Left ventricle myocardium inferior (tissue), 1 donor: ENCODE measurements around the gene RND1. TPM values are rescaled to one million over a fixed set of nuclear protein-coding genes. Genes with fewer than 3 reads are reported as not detected.

Experiments used
- DNase-seq: peaks from one replicate; pipeline ENCODE4 v3.0.0-alpha.2; 2020
- H3K27ac ChIP-seq: fragments of 200-600 bp; replicated peaks from 2 replicates; pipeline ENCODE4 v1.8.0; 2021
- H3K27me3 ChIP-seq: fragments of 200-600 bp; 2 replicates; pipeline ENCODE4 v1.8.0; 2021; ENCODE audit warnings: low read depth
- H3K36me3 ChIP-seq: fragments of 200-600 bp; 2 replicates; pipeline ENCODE4 v1.8.0; 2021
- H3K4me1 ChIP-seq: fragments of 200-600 bp; 2 replicates; pipeline ENCODE4 v1.8.0; 2021
- H3K4me3 ChIP-seq: fragments of 200-600 bp; 2 replicates; pipeline ENCODE4 v1.8.0; 2021; ENCODE audit warnings: mild to moderate bottlenecking, moderate library complexity
- H3K9me3 ChIP-seq: fragments of 200-600 bp; replicated peaks from 2 replicates; pipeline ENCODE4 v1.8.0; 2021
- CTCF ChIP-seq: fragments of 200-600 bp; IDR thresholded peaks from 2 replicates; pipeline ENCODE4 v1.8.0; 2021; ENCODE audit warnings: antibody characterized with exemption, mild to moderate bottlenecking, borderline replicate concordance
- intact Hi-C: fragments of 100-400 bp; cut with micrococcal nuclease; formaldehyde crosslinking; loops from one replicate; pipeline ENCODE4 v1.11.0; 2022
- total RNA-seq: library from RNA; stranded (reverse); fragmentation: NEBNext Ultra II Directional; extraction: Animal tissue kit (Norgen Biotek cat#: 25700); gene quantifications from one replicate; pipeline ENCODE4 v1.2.1, GENCODE V29; 2021
- donor health status: DM: no; HTN: yes; CAD: no; lungs with severe emphysema.

RND1 gene
- total RNA-seq, 1 donor from 2014 or later, result 0.47 TPM

DNA sequence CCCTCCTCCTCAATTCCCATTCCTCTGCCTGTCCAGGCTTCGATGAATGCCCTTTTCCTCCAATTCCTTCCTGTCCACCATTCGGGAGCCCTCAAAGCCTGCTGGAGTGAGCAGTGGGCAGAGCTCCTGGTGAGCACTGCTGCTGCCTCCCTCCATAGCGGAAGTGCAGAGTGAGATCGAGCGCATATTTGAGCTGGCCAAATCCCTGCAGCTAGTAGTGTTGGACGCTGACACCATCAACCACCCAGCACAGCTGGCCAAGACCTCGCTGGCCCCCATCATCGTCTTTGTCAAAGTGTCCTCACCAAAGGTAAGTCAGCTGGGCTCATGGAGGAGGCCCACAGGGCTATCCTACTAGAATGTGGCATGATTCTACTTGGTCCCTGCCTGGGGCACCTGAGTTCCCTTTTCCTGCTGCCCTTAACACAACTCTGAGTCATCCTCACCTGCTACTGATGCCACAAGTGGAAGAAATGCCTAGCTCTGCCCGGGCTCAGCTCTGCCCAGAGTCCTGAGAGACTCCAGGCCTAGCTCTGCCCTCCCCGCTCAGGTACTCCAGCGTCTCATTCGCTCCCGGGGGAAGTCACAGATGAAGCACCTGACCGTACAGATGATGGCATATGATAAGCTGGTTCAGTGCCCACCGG, 39.3 kb downstream of the RND1 start:
- intact Hi-C loops, result no loop called here
- Histone ChIP-seq H3K4me1 (no peaks in the 10 kb centered on the region), H3K4me3 (no peak overlapping the region), H3K9me3 (no peaks in the 10 kb centered on the region), H3K27ac (no peak overlapping the region), H3K27me3 (no peaks in the 10 kb centered on the region), H3K36me3 (peaks cover 44% of the 10 kb centered on the region)
- TF ChIP-seq CTCF, result no peak
- DNase-seq, result no peak

GRCh38 chr12:48824905-48825304, 40.8 kb downstream of the RND1 start:
- Histone ChIP-seq H3K36me3 (peaks cover 29% of the 10 kb centered on the region), H3K4me3 (no peak overlapping the region), H3K27ac (no peak overlapping the region), H3K4me1 (no peaks in the 10 kb centered on the region), H3K9me3 (no peaks in the 10 kb centered on the region), H3K27me3 (no peaks in the 10 kb centered on the region)
- no peak for TF ChIP-seq CTCF
- intact Hi-C loops, result no loop called here
- DNase-seq, result no peak

- Histone ChIP-seq H3K9me3 (no peaks in the 10 kb centered on the region), H3K27ac (no peak overlapping the region), H3K36me3 (peaks cover 21% of the 10 kb centered on the region), H3K4me3 (no peak overlapping the region), H3K4me1 (peaks cover 4% of the 10 kb centered on the region), H3K27me3 (no peaks in the 10 kb centered on the region)
- no peak for DNase-seq
- intact Hi-C loops, result no loop called here
- no peak for TF ChIP-seq CTCF
Observed at GRCh38 chr12:48824112-48824511, 41.6 kb downstream of the RND1 start.

DNA sequence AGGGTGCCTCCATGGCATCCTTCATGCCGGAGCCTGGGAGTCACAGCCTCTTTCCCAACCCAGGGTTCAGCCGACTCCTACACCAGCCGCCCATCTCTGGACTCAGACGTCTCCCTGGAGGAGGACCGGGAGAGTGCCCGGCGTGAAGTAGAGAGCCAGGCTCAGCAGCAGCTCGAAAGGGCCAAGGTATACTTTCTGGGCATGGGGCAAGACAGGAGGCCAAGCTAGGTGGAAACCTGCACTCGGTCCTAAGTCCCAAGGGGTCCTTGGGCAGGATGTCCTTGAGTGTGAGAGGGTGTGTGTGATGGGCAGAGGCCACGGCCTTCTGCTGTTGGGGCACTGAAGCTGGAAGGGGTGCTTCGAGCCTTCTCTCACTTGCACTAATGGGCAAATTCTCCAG, 42.4 kb downstream of the RND1 start:
- no peak for DNase-seq
- H3K9me3 ChIP-seq, result no peaks in the 10 kb centered on the region
- TF ChIP-seq CTCF, result no peak
- peaks cover 16% of the 10 kb centered on the region for H3K36me3 ChIP-seq
- H3K27ac ChIP-seq, result no peak overlapping the region
- peaks cover 13% of the 10 kb centered on the region for H3K4me1 ChIP-seq
- intact Hi-C loops, result no loop called here
- H3K27me3 ChIP-seq, result no peaks in the 10 kb centered on the region
- no peak overlapping the region for H3K4me3 ChIP-seq

GRCh38 chr12:48822711-48823110, 43.0 kb downstream of the RND1 start:
- Histone ChIP-seq H3K36me3 (peaks cover 12% of the 10 kb centered on the region), H3K9me3 (no peaks in the 10 kb centered on the region), H3K27ac (no peak overlapping the region), H3K4me3 (no peak overlapping the region), H3K4me1 (peaks cover 18% of the 10 kb centered on the region), H3K27me3 (no peaks in the 10 kb centered on the region)
- TF ChIP-seq CTCF, result no peak
- intact Hi-C loops, result no loop called here
- DNase-seq, result no peak

- Histone ChIP-seq H3K4me1 (peaks cover 22% of the 10 kb centered on the region), H3K9me3 (no peaks in the 10 kb centered on the region), H3K4me3 (no peak overlapping the region), H3K27ac (no peak overlapping the region), H3K36me3 (peaks cover 7% of the 10 kb centered on the region), H3K27me3 (no peaks in the 10 kb centered on the region)
- intact Hi-C loops, result no loop called here
- no peak for DNase-seq
- no peak for TF ChIP-seq CTCF
Observed at GRCh38 chr12:48822139-48822538, 43.5 kb downstream of the RND1 start.
